ENCODE measurements around the gene PEX26. TPM values are rescaled to one million over a fixed set of nuclear protein-coding genes. Genes with fewer than 3 reads are reported as not detected.

PEX26 gene
- total and polyA plus RNA-seq, 9 of the 15 experiments (the other 6 are each of a cell fraction or from before 2014, with no cell fraction given), result 0.35 to 39.6 (median 17.4) TPM

GRCh38 chr22:18048441-18048898 is 29.3 kb upstream of the PEX26 start (continued):
- no peak for TF ChIP-seq ZNF224 (CRISPR knock-in tag; IDR thresholded peaks at IDR 0.05)

- in situ Hi-C loops (cut with MboI) (no loop called here), intact Hi-C loops (cut with micrococcal nuclease) (no loop called here)
- H3K4me2 ChIP-seq (ENCODE audit: insufficient read depth, low read length), result no peak overlapping the region
- H3K9me3 ChIP-seq (replicated peaks; ENCODE audit: control insufficient read depth, insufficient read depth, low read depth, low read length), result no peaks in the 10 kb centered on the region
- ATAC-seq (no peak), FAIRE-seq (no peak), DNase-seq (ENCODE audit: extremely low read depth in 1 of 4, low spot score in 3 of 4) (no peak)
- H3K9ac ChIP-seq (ENCODE audit: insufficient read depth in 1 of 2, low read depth in 2 of 2, low read length in 2 of 2), result no peak overlapping the region
- H3K27ac ChIP-seq (ENCODE audit: extremely low read depth, low read depth, low read length), result no peak overlapping the region
- 12% methylated on average over 5 of the region's 5 CpGs for WGBS (ENCODE audit: insufficient coverage, low coverage, missing lambda C conversion rate)
- POLR2A ChIA-PET, result no interaction called here
- no peaks in the 10 kb centered on the region for H3K36me3 ChIP-seq (ENCODE audit: control insufficient read depth, insufficient read depth, low read length)
- no peak overlapping the region for H2AFZ ChIP-seq (ENCODE audit: low read depth, low read length)
- no peak overlapping the region for H3K4me3 ChIP-seq
- CTCF ChIA-PET (ENCODE audit: low intra/inter-chr PET ratio), result no interaction called here
- peaks cover 8 to 15% of the 10 kb centered on the region in 2 experiments; a peak in 4 of 5 replicates for H3K27me3 ChIP-seq (ENCODE audit: control insufficient read depth in 2 of 2, insufficient read depth in 2 of 2, low read length in 2 of 2)
- no peaks in the 10 kb centered on the region for H3K79me2 ChIP-seq (ENCODE audit: control insufficient read depth, insufficient read depth, low read length)
- peaks cover 0 to 6% of the 10 kb centered on the region in 2 experiments; a peak in 3 of 5 replicates for H3K4me1 ChIP-seq (replicated peaks in 1 of 2; ENCODE audit: control insufficient read depth in 2 of 2, insufficient read depth in 2 of 2, low read length in 2 of 2)
- H4K20me1 ChIP-seq (replicated peaks; ENCODE audit: control insufficient read depth, insufficient read depth, low read length), result no peaks in the 10 kb centered on the region
- BruUV-seq (replicated peaks), result no TSS peak
- H3K9me1 ChIP-seq (ENCODE audit: control insufficient read depth, insufficient read depth, low read length), result no peaks in the 10 kb centered on the region
- TF ChIP-seq POLR2B (IDR thresholded peaks at IDR 0.05; ENCODE audit: low read depth, partially characterized antibody) (no peak), HNRNPH1 (optimal IDR thresholded peaks at IDR 0.05; ENCODE audit: low read depth, low read length) (no peak), ZNF280A (IDR thresholded peaks at IDR 0.05; ENCODE audit: low read depth, partially characterized antibody) (no peak), SMARCC2 (IDR thresholded peaks at IDR 0.05; ENCODE audit: low read depth) (no peak), CBX8 (IDR thresholded peaks at IDR 0.05; ENCODE audit: borderline replicate concordance, extremely low read depth, low read depth, low read length, poor library complexity, severe bottlenecking) (no peak), BRF1 (IDR thresholded peaks at IDR 0.05; ENCODE audit: borderline replicate concordance, extremely low read depth, insufficient read length) (no peak), ZNF274 (IDR thresholded peaks at IDR 0.05; ENCODE audit: borderline replicate concordance, low read depth, low read length) (no peak), SFPQ (IDR thresholded peaks at IDR 0.05; ENCODE audit: low read depth, low read length) (no peak), PHF8 (IDR thresholded peaks at IDR 0.05; ENCODE audit: borderline replicate concordance, low read length) (no peak), ZNF586 (CRISPR knock-in tag; conservative IDR thresholded peaks at IDR 0.05) (no peak), USF2 (CRISPR knock-in tag; IDR thresholded peaks at IDR 0.05) (no peak), DACH1 (IDR thresholded peaks at IDR 0.05; ENCODE audit: partially characterized antibody) (no peak), ZNF668 (CRISPR knock-in tag; IDR thresholded peaks at IDR 0.05) (no peak), POLR3G (IDR thresholded peaks at IDR 0.05; ENCODE audit: extremely low read depth, insufficient read length, insufficient replicate concordance) (no peak), BMI1 (IDR thresholded peaks at IDR 0.05; ENCODE audit: low read length) (no peak), GATAD2B (IDR thresholded peaks at IDR 0.05; ENCODE audit: borderline replicate concordance) (no peak), PRMT5 (CRISPR knock-in tag; IDR thresholded peaks at IDR 0.05) (no peak)
These were observed 27.7 kb upstream of the PEX26 start for GRCh38 chr22:18050065-18050464.
